ENCODE results near the gene LMTK3. TPM values are rescaled to one million over a fixed set of nuclear protein-coding genes. Genes with fewer than 3 reads are reported as not detected.
A peak's percentile ranks its signal among the peaks of the same experiment; 100 is the strongest.

LMTK3 gene
- total RNA-seq: 3.0 and 7.4 TPM in 2 replicates
- polyA plus RNA-seq: 1.1 and 2.2 TPM in 2 replicates

- H3K36me3 ChIP-seq: no peaks in the 10 kb centered on the region
- DNase-seq (ENCODE audit: low read depth in 1 of 2, low spot score in 1 of 2): peak; percentile 52 to 60
- H3K9me3 ChIP-seq (ENCODE audit: low read depth): no peaks in the 10 kb centered on the region
- TF ChIP-seq CTCF (IDR thresholded peaks at IDR 0.05; ENCODE audit: low read depth, low read length): no peak
- H3K27ac ChIP-seq: no peak within 1 kb of the TSS
- peak within 1 kb of the TSS; percentile 13 for H3K4me3 ChIP-seq
- no peaks in the 10 kb centered on the region for H3K4me1 ChIP-seq (ENCODE audit: low read depth)
- peaks cover 22% of the 10 kb centered on the region for H3K27me3 ChIP-seq
Observed at GRCh38 chr19:48511800-48512503, at the start of gene LMTK3. TSS of gene LMTK3 (minus strand) at chr19:48511835. CDS start at chr19:48511576, 259 bp downstream.

- no peak overlapping the region for H3K27ac ChIP-seq
- H3K27me3 ChIP-seq: no peaks in the 10 kb centered on the region
- no peaks in the 10 kb centered on the region for H3K9me3 ChIP-seq (ENCODE audit: low read depth)
- no peak for TF ChIP-seq CTCF (IDR thresholded peaks at IDR 0.05; ENCODE audit: low read depth, low read length)
- H3K36me3 ChIP-seq: no peaks in the 10 kb centered on the region
- no peaks in the 10 kb centered on the region for H3K4me1 ChIP-seq (ENCODE audit: low read depth)
- no peak for DNase-seq (ENCODE audit: low read depth in 1 of 2, low spot score in 1 of 2)
- no peak overlapping the region for H3K4me3 ChIP-seq
Observed at GRCh38 chr19:48561412-48561811, 49.8 kb upstream of the LMTK3 start.

- no peaks in the 10 kb centered on the region for H3K36me3 ChIP-seq
- H3K27ac ChIP-seq: no peak overlapping the region
- no peaks in the 10 kb centered on the region for H3K4me1 ChIP-seq (ENCODE audit: low read depth)
- no peak overlapping the region for H3K4me3 ChIP-seq
- H3K9me3 ChIP-seq (ENCODE audit: low read depth): no peaks in the 10 kb centered on the region
- DNase-seq (ENCODE audit: low read depth in 1 of 2, low spot score in 1 of 2): no peak
- TF ChIP-seq CTCF (IDR thresholded peaks at IDR 0.05; ENCODE audit: low read depth, low read length): no peak
- H3K27me3 ChIP-seq: no peaks in the 10 kb centered on the region
Observed at GRCh38 chr19:48560095-48560530, 48.5 kb upstream of the LMTK3 start.

- Histone ChIP-seq H3K9me3 (ENCODE audit: low read depth) (no peaks in the 10 kb centered on the region), H3K27me3 (no peaks in the 10 kb centered on the region), H3K36me3 (no peaks in the 10 kb centered on the region), H3K4me3 (no peak overlapping the region), H3K4me1 (ENCODE audit: low read depth) (peaks cover 6% of the 10 kb centered on the region), H3K27ac (no peak overlapping the region)
- peak in 1 of 2 donors; percentile 57 for DNase-seq (ENCODE audit: low read depth in 1 of 2, low spot score in 1 of 2)
- TF ChIP-seq CTCF (IDR thresholded peaks at IDR 0.05; ENCODE audit: low read depth, low read length): no peak
Observed at GRCh38 chr19:48558018-48558684, 46.5 kb upstream of the LMTK3 start.

- H3K36me3 ChIP-seq: no peaks in the 10 kb centered on the region
- H3K27ac ChIP-seq: no peak overlapping the region
- H3K9me3 ChIP-seq (ENCODE audit: low read depth): no peaks in the 10 kb centered on the region
- TF ChIP-seq CTCF (IDR thresholded peaks at IDR 0.05; ENCODE audit: low read depth, low read length): no peak
- H3K4me1 ChIP-seq (ENCODE audit: low read depth): peaks cover 6% of the 10 kb centered on the region
- H3K4me3 ChIP-seq: no peak overlapping the region
- DNase-seq (ENCODE audit: low read depth in 1 of 2, low spot score in 1 of 2): no peak
- H3K27me3 ChIP-seq: no peaks in the 10 kb centered on the region
Observed at GRCh38 chr19:48556825-48557224, 45.2 kb upstream of the LMTK3 start.

All from cardiac muscle cell (in vitro differentiated cells and primary cell).